Stimulated activated CD8-positive, alpha-beta memory T cell treated with anti-CD3 and anti-CD28 coated beads, Interleukin-4, amount 100 ng/mL, for 48 hours (primary cell): ENCODE measurements around the gene TLR4.

Experiments used
- DNase-seq: peaks from one replicate; pipeline ENCODE4 v3.0.0-alpha.2; 2020

Gene TLR4

GRCh38 chr9:117715411-117715989, 11.3 kb downstream of the TLR4 start:
- DNase-seq: no peak

GRCh38 chr9:117718085-117718484, 13.9 kb downstream of the TLR4 start:
- DNase-seq: no peak

GRCh38 chr9:117718701-117719100, 14.5 kb downstream of the TLR4 start:
- DNase-seq: no peak

- no peak for DNase-seq
Measured at GRCh38 chr9:117719161-117719920, 15.1 kb downstream of the TLR4 start.

- no peak for DNase-seq
Measured at GRCh38 chr9:117720066-117720465, 15.9 kb downstream of the TLR4 start.

GRCh38 chr9:117720555-117720954, 16.4 kb downstream of the TLR4 start:
- DNase-seq: no peak

GRCh38 chr9:117720987-117721386, 16.8 kb downstream of the TLR4 start:
- DNase-seq: no peak

GRCh38 chr9:117722108-117722761, 18.0 kb downstream of the TLR4 start:
- DNase-seq: no peak

GRCh38 chr9:117723986-117724625, 19.9 kb downstream of the TLR4 start:
- no peak for DNase-seq

GRCh38 chr9:117725426-117725887, 21.3 kb downstream of the TLR4 start:
- DNase-seq: no peak

- DNase-seq: no peak
Measured at GRCh38 chr9:117729375-117729774, 25.2 kb downstream of the TLR4 start.

- no peak for DNase-seq
Measured at GRCh38 chr9:117732494-117732893, 28.3 kb downstream of the TLR4 start.

GRCh38 chr9:117733465-117733864, 29.3 kb downstream of the TLR4 start:
- no peak for DNase-seq

- no peak for DNase-seq
Measured at GRCh38 chr9:117734082-117734481, 29.9 kb downstream of the TLR4 start.

GRCh38 chr9:117734523-117735314, 30.5 kb downstream of the TLR4 start:
- no peak for DNase-seq

- no peak for DNase-seq
Measured at GRCh38 chr9:117737721-117738226, 33.6 kb downstream of the TLR4 start.

- DNase-seq: no peak
Measured at GRCh38 chr9:117739206-117739605, 35.0 kb downstream of the TLR4 start.

- DNase-seq: no peak
Measured at GRCh38 chr9:117739624-117740347, 35.6 kb downstream of the TLR4 start.

- no peak for DNase-seq
Measured at GRCh38 chr9:117742131-117742530, 37.9 kb downstream of the TLR4 start.

- no peak for DNase-seq
Measured at GRCh38 chr9:117744369-117744768, 40.2 kb downstream of the TLR4 start.

- DNase-seq: no peak
Measured at GRCh38 chr9:117744856-117745389, 40.7 kb downstream of the TLR4 start.

- no peak for DNase-seq
Measured at GRCh38 chr9:117745598-117745997, 41.4 kb downstream of the TLR4 start.
